DOHH2 (cell line): ENCODE data around the gene PTK7.

Source experiments
- H3F3A ChIP-seq: fragments of 200-600 bp; sonication (generic), shearing (Covaris generic); 2 replicates; pipeline ENCODE4 v1.6.0; 2016; ENCODE audit warnings: antibody characterized with exemption, mild to moderate bottlenecking; ENCODE audit not compliant: control insufficient read depth, insufficient read depth
- H3K27ac ChIP-seq: fragments of 200-600 bp; sonication (generic); 2 replicates; pipeline ENCODE4 v1.5.1; 2014; ENCODE audit warnings: low read depth, mild to moderate bottlenecking, low read length, moderate library complexity
- H3K27me3 ChIP-seq: fragments of 200-600 bp; sonication (generic); 2 replicates; pipeline ENCODE4 v1.6.1; 2014; ENCODE audit warnings: mild to moderate bottlenecking, low read length, mixed read lengths; ENCODE audit not compliant: control insufficient read depth
- H3K36me3 ChIP-seq: fragments of 200-600 bp; sonication (generic); 2 replicates; pipeline ENCODE4 v1.6.1; 2014; ENCODE audit warnings: mild to moderate bottlenecking, low read length, moderate library complexity, mixed read lengths; ENCODE audit not compliant: control insufficient read depth
- H3K4me1 ChIP-seq: fragments of 200-600 bp; sonication (generic); 2 replicates; pipeline ENCODE4 v1.6.1; 2014; ENCODE audit warnings: mild to moderate bottlenecking, low read length, mixed read lengths; ENCODE audit not compliant: control insufficient read depth
- H3K4me2 ChIP-seq: fragments of 200-600 bp; sonication (generic); 2 replicates; pipeline ENCODE4 v1.6.0; 2014; ENCODE audit warnings: mild to moderate bottlenecking, low read length, moderate library complexity
- H3K4me3 ChIP-seq: fragments of 200-600 bp; sonication (generic); 2 replicates; pipeline ENCODE4 v1.5.1; 2014; ENCODE audit warnings: mild to moderate bottlenecking, low read length, mixed read lengths
- H3K79me2 ChIP-seq: fragments of 200-600 bp; sonication (generic); 2 replicates; pipeline ENCODE4 v1.6.1; 2014; ENCODE audit warnings: mild to moderate bottlenecking, low read length, mixed read lengths; ENCODE audit not compliant: control insufficient read depth
- H3K9me2 ChIP-seq: fragments of 200-600 bp; sonication (generic); replicated peaks from 2 replicates; pipeline ENCODE4 v1.6.1; 2014; ENCODE audit warnings: mild to moderate bottlenecking, low read length, mixed read lengths; ENCODE audit not compliant: control insufficient read depth
- H3K9me3 ChIP-seq: fragments of 200-600 bp; sonication (generic); 2 replicates; pipeline ENCODE4 v1.6.1; 2014; ENCODE audit warnings: antibody characterized with exemption, low read length, mixed read lengths; ENCODE audit not compliant: control insufficient read depth, insufficient read depth
- H4K20me1 ChIP-seq: fragments of 200-600 bp; sonication (generic); 2 replicates; pipeline ENCODE4 v1.6.0; 2014; ENCODE audit warnings: low read depth, mild to moderate bottlenecking, antibody characterized with exemption, low read length, moderate library complexity; ENCODE audit not compliant: control insufficient read depth, insufficient read depth
- CTCF ChIP-seq: fragments of 200-600 bp; sonication (generic); IDR thresholded peaks from one replicate; pipeline ENCODE4 v1.5.1; 2014; ENCODE audit warnings: antibody characterized with exemption, mild to moderate bottlenecking, low read depth, low read length; ENCODE audit not compliant: poor library complexity, severe bottlenecking
- EZH2phosphoT487 ChIP-seq: fragments of 200-600 bp; sonication (generic); IDR thresholded peaks from 2 replicates; pipeline ENCODE4 v1.6.1; 2017; ENCODE audit warnings: borderline replicate concordance, mild to moderate bottlenecking, antibody characterized with exemption, low read length, moderate library complexity, mixed read lengths

Gene PTK7

GRCh38 chr6:43101497-43101896 lies 25.4 kb downstream of the PTK7 start:
- Histone ChIP-seq H3K79me2 (no peaks in the 10 kb centered on the region), H4K20me1 (no peaks in the 10 kb centered on the region), H3K9me2 (no peaks in the 10 kb centered on the region)

GRCh38 chr6:43103253-43103876 lies 27.3 kb downstream of the PTK7 start:
- no peaks in the 10 kb centered on the region for H3K36me3 ChIP-seq
- TF ChIP-seq EZH2phosphoT487 (no peak), CTCF (no peak)
- H3K27ac ChIP-seq = no peak overlapping the region
- H3K27me3 ChIP-seq = peaks cover 4% of the 10 kb centered on the region; the same call in 1 of the 2 replicates
- H3K79me2 ChIP-seq = no peaks in the 10 kb centered on the region
- no peak overlapping the region for H3K4me2 ChIP-seq
- no peaks in the 10 kb centered on the region for H3K4me1 ChIP-seq
- H3K4me3 ChIP-seq = no peak overlapping the region
- H3F3A ChIP-seq = no peaks in the 10 kb centered on the region
- H3K9me3 ChIP-seq = no peaks in the 10 kb centered on the region
- H3K9me2 ChIP-seq = no peaks in the 10 kb centered on the region
- H4K20me1 ChIP-seq = no peaks in the 10 kb centered on the region

More at GRCh38 chr6:43101497-43101896, 25.4 kb downstream of the PTK7 start:
- Histone ChIP-seq H3K4me3 (no peak overlapping the region), H3K9me3 (no peaks in the 10 kb centered on the region), H3K27me3 (peaks cover 4% of the 10 kb centered on the region; the same call in 1 of the 2 replicates), H3K36me3 (no peaks in the 10 kb centered on the region), H3K4me2 (no peak overlapping the region), H3F3A (no peaks in the 10 kb centered on the region), H3K4me1 (peaks cover 11% of the 10 kb centered on the region), H3K27ac (no peak overlapping the region)
- TF ChIP-seq EZH2phosphoT487 (no peak), CTCF (no peak)

GRCh38 chr6:43105538-43106222 lies 29.6 kb downstream of the PTK7 start:
- no peaks in the 10 kb centered on the region for H3K4me1 ChIP-seq
- H3K27me3 ChIP-seq = peaks cover 5% of the 10 kb centered on the region; the same call in 1 of the 2 replicates
- no peaks in the 10 kb centered on the region for H3K9me2 ChIP-seq
- TF ChIP-seq EZH2phosphoT487 (no peak), CTCF (no peak)
- H3K9me3 ChIP-seq = no peaks in the 10 kb centered on the region
- H3K79me2 ChIP-seq = no peaks in the 10 kb centered on the region
- no peaks in the 10 kb centered on the region for H4K20me1 ChIP-seq
- H3K4me3 ChIP-seq = no peak overlapping the region
- H3K36me3 ChIP-seq = no peaks in the 10 kb centered on the region
- no peak overlapping the region for H3K4me2 ChIP-seq
- H3K27ac ChIP-seq = no peak overlapping the region
- H3F3A ChIP-seq = no peaks in the 10 kb centered on the region
